ENCODE data around the gene TMEM147. TPM values are rescaled to one million over a fixed set of nuclear protein-coding genes. Genes with fewer than 3 reads are reported as not detected.

The TMEM147 gene
- total RNA-seq, 6 donors from 2014 or later: 25.1 to 94.2 (median 71.2) TPM

DNA sequence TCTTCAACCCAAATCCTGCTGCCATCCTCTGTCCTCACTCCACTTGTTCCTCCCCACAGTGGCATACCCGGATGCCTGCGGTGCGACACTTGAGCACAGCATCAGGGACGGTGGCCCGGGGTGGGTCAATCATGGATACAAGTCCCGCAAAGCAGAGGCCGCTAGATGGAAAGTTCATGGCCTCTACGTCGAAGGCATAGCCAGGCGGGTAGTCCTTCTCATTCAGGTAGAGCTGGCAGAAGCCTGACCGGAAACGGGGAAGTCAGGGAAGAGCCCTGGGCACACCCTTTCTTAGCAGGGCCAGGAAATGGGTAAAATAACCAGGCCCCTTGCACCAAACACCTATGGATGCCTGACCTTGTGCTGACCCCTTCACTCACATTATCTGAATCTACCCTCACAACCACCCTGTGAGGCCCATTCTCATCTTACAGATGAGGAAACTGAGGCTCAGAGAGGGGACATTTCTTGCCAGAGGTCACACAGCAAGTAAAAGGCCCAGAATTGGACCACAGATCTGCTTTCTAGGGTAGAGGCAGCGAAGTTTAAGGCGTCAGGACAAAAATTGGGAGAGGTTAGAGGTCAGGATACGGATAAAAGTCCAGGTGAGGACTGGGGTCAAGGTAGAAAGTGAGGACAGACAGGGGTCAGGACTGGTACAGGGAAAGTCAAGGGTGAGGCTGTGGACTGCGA, 11.6 kb downstream of the TMEM147 start:
- peaks cover 0 to 18% (median 7%) of the 10 kb centered on the region in 4 donors for H3K27me3 ChIP-seq
- peaks cover 5 to 14% (median 12%) of the 10 kb centered on the region in 4 donors for H3K4me1 ChIP-seq
- H3K36me3 ChIP-seq: no peaks in the 10 kb centered on the region
- no peak for DNase-seq
- H3K9me3 ChIP-seq: no peaks in the 10 kb centered on the region
- no peak overlapping the region for H3K27ac ChIP-seq
- no peak overlapping the region for H3K4me3 ChIP-seq
- no peak for TF ChIP-seq POLR2A (IDR thresholded peaks at IDR 0.05)
- no peak for TF ChIP-seq POLR2AphosphoS5 (IDR thresholded peaks at IDR 0.05)
- no peak for TF ChIP-seq EP300 (IDR thresholded peaks at IDR 0.05)
- 83 to 84% methylated on average over 16 of the region's 16 CpGs for WGBS, 2 donors
- ATAC-seq (ENCODE audit: low FRiP score in 2 of 2): no peak

DNA sequence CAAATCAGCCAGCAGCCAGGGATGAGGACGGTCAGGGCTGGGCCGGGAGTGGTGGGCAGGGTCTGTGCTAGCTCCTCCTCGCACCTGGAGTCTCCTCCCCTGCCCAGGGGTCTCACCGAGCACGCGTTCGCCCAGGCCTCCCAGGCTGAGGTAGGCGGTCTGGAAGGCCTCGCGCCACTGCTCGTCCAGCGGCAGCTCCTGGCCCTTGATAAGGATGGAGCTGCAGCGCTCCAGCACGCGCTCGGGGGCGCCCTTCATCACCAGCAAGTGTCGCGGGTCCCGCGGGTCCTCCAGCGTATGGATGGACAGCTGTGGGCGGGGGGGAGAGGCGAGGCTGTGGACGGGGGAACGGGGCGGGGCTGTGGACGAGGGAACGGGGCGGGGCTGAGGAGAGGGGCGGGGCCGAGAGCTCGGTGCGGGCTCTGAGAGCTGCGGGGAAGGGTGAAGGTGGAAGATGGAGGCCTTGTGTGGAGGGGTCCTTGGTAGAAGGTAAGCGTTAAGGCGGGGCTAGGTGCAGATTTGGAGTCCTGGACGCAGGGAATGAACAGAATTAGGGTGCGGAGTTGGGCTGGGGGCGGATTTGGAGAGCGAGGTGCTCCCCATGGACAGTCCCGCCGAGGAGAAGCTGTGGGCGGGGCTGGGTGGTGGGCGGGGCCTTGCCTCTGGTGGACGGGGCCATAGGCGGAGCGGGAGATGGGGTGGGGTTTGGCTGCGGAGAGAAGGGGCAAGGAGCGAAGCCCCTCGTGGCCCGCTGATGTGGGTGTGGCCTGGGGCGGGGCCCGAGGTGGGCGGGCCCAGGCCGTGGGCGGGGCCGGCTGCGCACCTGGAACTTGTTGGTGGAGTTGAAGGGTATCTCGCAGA, 12.3 kb downstream of the TMEM147 start:
- no peak for TF ChIP-seq POLR2A (IDR thresholded peaks at IDR 0.05)
- TF ChIP-seq, protein P1, sequence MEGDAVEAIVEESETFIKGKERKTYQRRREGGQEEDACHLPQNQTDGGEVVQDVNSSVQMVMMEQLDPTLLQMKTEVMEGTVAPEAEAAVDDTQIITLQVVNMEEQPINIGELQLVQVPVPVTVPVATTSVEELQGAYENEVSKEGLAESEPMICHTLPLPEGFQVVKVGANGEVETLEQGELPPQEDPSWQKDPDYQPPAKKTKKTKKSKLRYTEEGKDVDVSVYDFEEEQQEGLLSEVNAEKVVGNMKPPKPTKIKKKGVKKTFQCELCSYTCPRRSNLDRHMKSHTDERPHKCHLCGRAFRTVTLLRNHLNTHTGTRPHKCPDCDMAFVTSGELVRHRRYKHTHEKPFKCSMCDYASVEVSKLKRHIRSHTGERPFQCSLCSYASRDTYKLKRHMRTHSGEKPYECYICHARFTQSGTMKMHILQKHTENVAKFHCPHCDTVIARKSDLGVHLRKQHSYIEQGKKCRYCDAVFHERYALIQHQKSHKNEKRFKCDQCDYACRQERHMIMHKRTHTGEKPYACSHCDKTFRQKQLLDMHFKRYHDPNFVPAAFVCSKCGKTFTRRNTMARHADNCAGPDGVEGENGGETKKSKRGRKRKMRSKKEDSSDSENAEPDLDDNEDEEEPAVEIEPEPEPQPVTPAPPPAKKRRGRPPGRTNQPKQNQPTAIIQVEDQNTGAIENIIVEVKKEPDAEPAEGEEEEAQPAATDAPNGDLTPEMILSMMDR (IDR thresholded peaks at IDR 0.05): no peak
- TF ChIP-seq EP300 (IDR thresholded peaks at IDR 0.05): no peak
- no peak for TF ChIP-seq POLR2AphosphoS5 (IDR thresholded peaks at IDR 0.05)
- peak; percentile 55 to 93 for DNase-seq
- peak overlapping the region in 3 of 4 donors; percentile 40 to 53 (median 45) for H3K4me3 ChIP-seq
- ATAC-seq (ENCODE audit: low FRiP score in 2 of 2): peak in 1 of 2 donors; percentile 64
- WGBS, 2 donors: 6 to 7% methylated on average over 33 to 45 of the region's 60 CpGs
- H3K27me3 ChIP-seq: peaks cover 0 to 18% (median 7%) of the 10 kb centered on the region in 4 donors
- H3K36me3 ChIP-seq: no peaks in the 10 kb centered on the region
- no peak overlapping the region for H3K27ac ChIP-seq
- H3K9me3 ChIP-seq: no peaks in the 10 kb centered on the region
- H3K4me1 ChIP-seq: peaks cover 5 to 14% (median 12%) of the 10 kb centered on the region in 4 donors

DNA sequence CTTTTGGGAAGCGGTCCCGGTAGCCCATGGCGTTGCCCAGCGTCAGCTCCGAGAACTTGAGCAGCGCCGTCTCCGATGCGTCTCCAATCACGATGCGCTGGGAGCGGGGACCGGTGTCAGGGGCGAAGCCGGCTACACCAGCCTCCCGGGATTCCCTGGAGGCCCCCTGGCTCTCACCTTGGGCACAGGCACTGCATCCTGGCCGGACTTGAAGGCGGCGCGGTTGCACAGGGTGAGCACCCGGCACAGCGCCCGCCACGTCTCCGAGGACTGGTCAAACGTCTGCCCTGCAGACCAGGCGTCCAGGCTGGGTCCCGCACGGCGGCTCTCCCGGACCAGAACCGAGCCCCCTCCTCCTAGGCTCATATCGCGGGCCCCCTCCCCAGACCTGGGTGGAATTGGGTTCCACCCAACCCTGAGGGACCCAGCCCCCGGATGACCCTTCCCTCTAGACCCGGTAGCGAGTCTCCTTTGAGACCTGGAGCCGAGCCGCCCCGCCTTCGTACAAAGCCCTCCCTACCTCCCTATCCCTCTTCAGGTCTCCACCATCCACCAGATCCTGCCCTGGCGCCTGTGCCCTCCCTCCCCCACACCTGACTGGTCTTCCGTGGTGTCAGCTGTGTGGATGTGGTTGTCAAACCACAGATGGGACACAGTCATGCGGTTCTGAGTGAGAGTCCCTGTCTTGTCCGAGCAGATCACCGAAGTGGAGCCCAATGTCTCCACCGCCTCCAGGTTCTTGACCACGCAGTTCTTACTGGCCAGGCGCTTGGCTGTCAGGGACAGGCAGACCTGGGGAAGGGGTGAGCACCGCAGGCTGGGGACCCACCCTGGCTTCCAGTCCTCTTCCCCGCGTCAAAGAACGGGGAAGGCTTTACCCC, 13.2 kb downstream of the TMEM147 start:
- TF ChIP-seq, protein P1 (IDR thresholded peaks at IDR 0.05): no peak
- TF ChIP-seq POLR2A (IDR thresholded peaks at IDR 0.05): no peak
- no peak for TF ChIP-seq EP300 (IDR thresholded peaks at IDR 0.05)
- no peak for TF ChIP-seq POLR2AphosphoS5 (IDR thresholded peaks at IDR 0.05)
- Histone ChIP-seq H3K36me3 (no peaks in the 10 kb centered on the region), H3K27me3 (peaks cover 0 to 18% (median 7%) of the 10 kb centered on the region in 4 donors), H3K4me1 (peaks cover 5 to 14% (median 12%) of the 10 kb centered on the region in 4 donors), H3K9me3 (no peaks in the 10 kb centered on the region), H3K27ac (no peak overlapping the region), H3K4me3 (peak overlapping the region in 3 of 4 donors; percentile 40 to 53 (median 45))
- no peak for ATAC-seq (ENCODE audit: low FRiP score in 2 of 2)
- whole genome bisulfite sequencing, 2 donors: 42 to 67% methylated on average over 20 to 29 of the region's 53 CpGs
- DNase-seq: no peak

DNA sequence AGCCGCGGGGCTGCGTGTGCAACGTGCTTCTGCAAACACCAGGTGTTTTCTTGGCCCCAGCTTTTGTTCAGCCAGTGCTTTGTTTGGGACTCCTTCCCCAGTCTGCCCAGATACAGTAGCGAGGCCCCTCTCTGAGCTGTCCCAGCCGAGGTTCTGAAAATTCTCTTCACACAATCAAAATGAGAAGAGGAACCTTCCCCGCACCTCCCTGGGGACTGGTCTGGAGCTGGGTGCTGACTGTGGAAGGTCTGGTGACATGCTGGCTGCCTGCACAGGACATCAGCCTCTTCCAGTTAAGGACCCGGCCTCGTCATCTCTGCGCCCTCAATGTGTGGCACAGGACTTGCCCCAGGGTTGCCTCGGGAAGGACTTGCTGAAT, 13.8 kb downstream of the TMEM147 start:
- DNase-seq (no peak), ATAC-seq (ENCODE audit: low FRiP score in 2 of 2) (no peak)
- TF ChIP-seq, protein P1 (IDR thresholded peaks at IDR 0.05): no peak
- TF ChIP-seq POLR2AphosphoS5 (IDR thresholded peaks at IDR 0.05) (no peak), EP300 (IDR thresholded peaks at IDR 0.05) (no peak), POLR2A (IDR thresholded peaks at IDR 0.05) (no peak)
- Histone ChIP-seq H3K27ac (no peak overlapping the region), H3K36me3 (no peaks in the 10 kb centered on the region), H3K4me1 (peaks cover 5 to 14% (median 12%) of the 10 kb centered on the region in 4 donors), H3K4me3 (no peak overlapping the region), H3K9me3 (no peaks in the 10 kb centered on the region), H3K27me3 (peaks cover 0 to 18% (median 7%) of the 10 kb centered on the region in 4 donors)
- WGBS, 2 donors: 52 to 56% methylated on average over 10 to 11 of the region's 11 CpGs

Measured in upper lobe of left lung (tissue), 6 donors.